ENCODE data around the gene OR56A5.

OR56A5 gene, protein sequence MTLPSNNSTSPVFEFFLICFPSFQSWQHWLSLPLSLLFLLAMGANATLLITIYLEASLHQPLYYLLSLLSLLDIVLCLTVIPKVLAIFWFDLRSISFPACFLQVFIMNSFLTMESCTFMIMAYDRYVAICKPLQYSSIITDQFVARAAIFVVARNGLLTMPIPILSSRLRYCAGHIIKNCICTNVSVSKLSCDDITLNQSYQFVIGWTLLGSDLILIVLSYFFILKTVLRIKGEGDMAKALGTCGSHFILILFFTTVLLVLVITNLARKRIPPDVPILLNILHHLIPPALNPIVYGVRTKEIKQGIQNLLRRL

DNA sequence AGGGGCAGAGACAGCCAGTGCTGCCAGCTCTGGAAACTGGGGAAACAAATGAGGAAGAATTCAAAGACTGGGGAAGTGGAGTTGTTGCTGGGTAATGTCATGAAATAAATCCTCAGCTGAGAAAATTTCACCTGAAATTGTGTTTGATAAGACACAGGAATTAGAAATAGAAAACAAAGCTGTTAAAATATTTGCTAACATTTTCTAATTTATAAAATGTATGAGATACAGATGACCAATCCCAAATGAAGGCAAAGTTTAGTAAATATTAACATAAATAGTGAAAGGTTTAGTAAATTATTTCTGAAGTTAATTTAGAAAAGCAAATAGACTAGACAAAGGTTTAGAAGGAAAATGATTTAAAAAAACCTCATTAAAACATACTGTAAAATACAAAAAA lies at the start of gene OR56A5:
Gene OR56A5, minus strand, starts transcription at position 101 of the 400 bp plus-strand sequence. Its CDS starts 0 bp downstream, at position 101.
- TF ChIP-seq, protein P1, sequence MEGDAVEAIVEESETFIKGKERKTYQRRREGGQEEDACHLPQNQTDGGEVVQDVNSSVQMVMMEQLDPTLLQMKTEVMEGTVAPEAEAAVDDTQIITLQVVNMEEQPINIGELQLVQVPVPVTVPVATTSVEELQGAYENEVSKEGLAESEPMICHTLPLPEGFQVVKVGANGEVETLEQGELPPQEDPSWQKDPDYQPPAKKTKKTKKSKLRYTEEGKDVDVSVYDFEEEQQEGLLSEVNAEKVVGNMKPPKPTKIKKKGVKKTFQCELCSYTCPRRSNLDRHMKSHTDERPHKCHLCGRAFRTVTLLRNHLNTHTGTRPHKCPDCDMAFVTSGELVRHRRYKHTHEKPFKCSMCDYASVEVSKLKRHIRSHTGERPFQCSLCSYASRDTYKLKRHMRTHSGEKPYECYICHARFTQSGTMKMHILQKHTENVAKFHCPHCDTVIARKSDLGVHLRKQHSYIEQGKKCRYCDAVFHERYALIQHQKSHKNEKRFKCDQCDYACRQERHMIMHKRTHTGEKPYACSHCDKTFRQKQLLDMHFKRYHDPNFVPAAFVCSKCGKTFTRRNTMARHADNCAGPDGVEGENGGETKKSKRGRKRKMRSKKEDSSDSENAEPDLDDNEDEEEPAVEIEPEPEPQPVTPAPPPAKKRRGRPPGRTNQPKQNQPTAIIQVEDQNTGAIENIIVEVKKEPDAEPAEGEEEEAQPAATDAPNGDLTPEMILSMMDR (IDR thresholded peaks at IDR 0.05): no peak
- H3K27ac ChIP-seq: no peak within 1 kb of the TSS
- no peak within 1 kb of the TSS for H3K4me3 ChIP-seq
- DNase-seq (ENCODE audit: low spot score): no peak

DNA sequence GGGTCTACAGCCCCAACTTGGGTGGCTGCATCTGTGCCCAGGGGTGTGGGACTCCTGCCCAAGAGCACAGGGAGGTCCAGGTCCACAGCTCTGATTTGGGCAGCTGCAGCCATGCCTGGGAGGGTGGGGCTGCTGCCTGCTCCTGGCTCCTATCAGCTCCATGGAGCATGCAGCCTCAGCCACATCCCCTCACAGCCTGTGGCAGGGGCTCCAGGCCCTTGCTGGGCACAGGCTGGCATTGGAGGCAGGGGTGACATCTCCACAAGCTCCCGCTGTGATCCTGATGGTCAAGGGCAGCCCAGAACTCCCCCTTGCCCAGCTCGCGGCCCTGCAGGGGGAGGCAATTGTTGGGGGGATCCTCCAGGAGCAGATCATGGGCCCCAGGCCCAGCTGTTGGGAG lies 44.7 kb upstream of the OR56A5 start:
- no peak for DNase-seq (ENCODE audit: low spot score)
- TF ChIP-seq, protein P1 (IDR thresholded peaks at IDR 0.05): no peak
- Histone ChIP-seq H3K4me3 (no peak overlapping the region), H3K27ac (no peak overlapping the region)

DNA sequence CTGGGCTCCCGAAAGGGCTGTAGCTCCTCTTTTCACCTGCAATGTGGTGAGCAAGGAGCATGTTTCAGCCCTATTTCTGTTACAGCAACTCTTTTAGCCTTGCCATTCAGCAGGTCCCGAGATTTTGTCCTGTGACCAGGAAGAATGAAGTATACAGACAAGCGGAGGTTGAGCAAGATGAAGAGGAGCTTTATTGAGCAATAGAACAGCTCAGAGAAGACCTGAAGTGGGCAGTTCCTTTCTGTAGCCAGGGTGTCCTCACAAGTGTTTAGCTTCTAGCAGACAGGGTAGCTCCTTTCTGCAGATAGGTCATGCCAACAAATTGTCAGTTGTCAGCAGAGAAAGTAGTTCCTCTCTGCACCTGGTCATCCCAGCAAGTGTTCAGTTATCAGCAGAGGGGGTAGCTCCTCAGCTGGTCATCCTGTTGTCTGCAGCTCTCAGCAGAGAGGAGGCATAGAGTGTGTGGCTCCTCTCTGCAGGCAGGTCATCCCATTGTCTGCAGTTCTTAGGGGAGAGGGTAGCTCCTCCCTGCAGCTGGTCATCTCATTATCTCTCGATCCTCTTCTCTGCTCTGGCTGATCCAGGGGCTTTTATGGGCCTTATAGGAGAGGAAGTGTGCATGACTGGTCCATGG lies 43.9 kb upstream of the OR56A5 start:
- no peak overlapping the region for H3K27ac ChIP-seq
- no peak for DNase-seq (ENCODE audit: low spot score)
- H3K4me3 ChIP-seq: no peak overlapping the region
- TF ChIP-seq, protein P1 (IDR thresholded peaks at IDR 0.05): no peak

DNA sequence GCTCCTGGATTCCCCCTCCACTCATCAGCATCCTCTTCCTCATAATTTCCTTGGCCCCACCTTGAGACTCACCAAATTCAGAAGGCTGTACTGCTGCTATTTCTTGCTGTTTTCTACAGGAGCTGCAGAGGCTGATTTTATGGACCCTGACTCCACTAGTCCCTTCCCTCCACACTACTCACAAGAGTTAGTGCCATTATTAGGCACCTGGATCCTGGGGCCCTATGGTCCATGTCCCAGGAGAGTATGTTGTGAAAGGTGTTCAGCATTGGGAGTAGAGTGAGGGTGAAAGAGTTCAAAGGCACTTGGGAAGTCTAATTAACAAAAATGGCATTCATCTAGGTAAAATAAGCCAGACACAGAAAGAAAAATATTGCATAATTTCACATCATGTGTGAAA lies 38.6 kb upstream of the OR56A5 start, which contains the start of gene OR56A4:
Gene OR56A4, minus strand, starts transcription at position 101 of the 400 bp plus-strand sequence. CDS start 3,954 bp downstream, outside the sequence.
- Histone ChIP-seq H3K27ac (no peak within 1 kb of the TSS), H3K4me3 (no peak within 1 kb of the TSS)
- TF ChIP-seq, protein P1 (IDR thresholded peaks at IDR 0.05): no peak
- DNase-seq (ENCODE audit: low spot score): no peak

DNA sequence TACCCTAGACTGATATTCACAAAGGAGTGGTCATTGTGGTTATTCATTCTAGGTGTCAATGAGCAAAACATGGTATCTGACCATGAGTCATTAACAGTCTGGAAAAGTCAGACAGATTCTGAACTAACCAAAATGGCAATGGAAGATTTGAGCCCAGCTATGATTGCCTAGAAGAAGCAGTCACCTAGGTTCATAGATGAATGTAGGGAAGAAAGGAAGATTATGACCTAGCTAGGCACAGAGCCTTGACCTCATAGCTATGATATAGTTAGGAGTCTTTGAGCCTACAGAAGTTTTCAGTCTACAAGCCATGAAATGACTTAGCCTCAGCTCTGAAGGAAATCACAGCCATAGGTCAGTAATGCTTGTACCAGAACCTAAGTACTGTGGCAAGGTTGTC lies 38.1 kb upstream of the OR56A5 start:
- TF ChIP-seq, protein P1 (IDR thresholded peaks at IDR 0.05): no peak
- Histone ChIP-seq H3K4me3 (no peak overlapping the region), H3K27ac (no peak overlapping the region)
- no peak for DNase-seq (ENCODE audit: low spot score)

DNA sequence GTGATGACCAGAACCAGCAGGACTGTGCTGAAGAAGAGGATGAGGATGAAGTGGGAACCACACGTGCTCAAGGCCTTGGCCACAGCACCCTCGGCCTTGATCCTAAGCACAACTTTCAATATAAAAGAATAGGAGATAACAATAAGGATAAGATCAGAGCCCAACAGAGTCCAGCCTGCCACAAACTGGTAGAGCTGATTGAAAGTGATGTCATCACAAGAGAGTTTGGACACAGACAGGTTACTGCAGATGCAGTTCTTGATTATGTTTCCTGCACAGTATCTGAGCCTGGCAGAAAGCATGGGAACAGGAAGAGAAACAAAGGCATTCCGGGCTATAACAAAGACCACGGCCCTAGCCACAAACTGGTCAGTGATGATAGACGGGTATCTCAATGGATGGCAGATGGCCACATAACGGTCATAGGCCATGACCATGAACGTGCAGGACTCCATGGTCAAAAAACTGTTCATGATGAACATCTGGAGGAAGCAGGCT lies 34.0 kb upstream of the OR56A5 start:
- H3K27ac ChIP-seq: no peak overlapping the region
- TF ChIP-seq, protein P1 (IDR thresholded peaks at IDR 0.05): no peak
- no peak overlapping the region for H3K4me3 ChIP-seq
- DNase-seq (ENCODE audit: low spot score): no peak
